HEK293 (cell line): ENCODE measurements around the gene MS4A18.

Source experiments
- SETDB1 ChIP-seq: IDR thresholded peaks from one replicate; pipeline ENCODE4 v1.6.1; 2017; ENCODE audit warnings: mild to moderate bottlenecking, low read length, moderate library complexity, mixed read lengths; ENCODE audit not compliant: insufficient read length
- TF ChIP-seq, protein P1 (sequence below): fragments of 450-650 bp; formaldehyde crosslinking; IDR thresholded peaks from 2 replicates; pipeline ENCODE4 v1.5.1; 2016; ENCODE audit warnings: missing biosample characterization, missing genetic modification characterization

GRCh38 chr11:60785806-60786361 is 61.4 kb downstream of the MS4A18 start:
- no peak for TF ChIP-seq SETDB1
- TF ChIP-seq, protein P1, sequence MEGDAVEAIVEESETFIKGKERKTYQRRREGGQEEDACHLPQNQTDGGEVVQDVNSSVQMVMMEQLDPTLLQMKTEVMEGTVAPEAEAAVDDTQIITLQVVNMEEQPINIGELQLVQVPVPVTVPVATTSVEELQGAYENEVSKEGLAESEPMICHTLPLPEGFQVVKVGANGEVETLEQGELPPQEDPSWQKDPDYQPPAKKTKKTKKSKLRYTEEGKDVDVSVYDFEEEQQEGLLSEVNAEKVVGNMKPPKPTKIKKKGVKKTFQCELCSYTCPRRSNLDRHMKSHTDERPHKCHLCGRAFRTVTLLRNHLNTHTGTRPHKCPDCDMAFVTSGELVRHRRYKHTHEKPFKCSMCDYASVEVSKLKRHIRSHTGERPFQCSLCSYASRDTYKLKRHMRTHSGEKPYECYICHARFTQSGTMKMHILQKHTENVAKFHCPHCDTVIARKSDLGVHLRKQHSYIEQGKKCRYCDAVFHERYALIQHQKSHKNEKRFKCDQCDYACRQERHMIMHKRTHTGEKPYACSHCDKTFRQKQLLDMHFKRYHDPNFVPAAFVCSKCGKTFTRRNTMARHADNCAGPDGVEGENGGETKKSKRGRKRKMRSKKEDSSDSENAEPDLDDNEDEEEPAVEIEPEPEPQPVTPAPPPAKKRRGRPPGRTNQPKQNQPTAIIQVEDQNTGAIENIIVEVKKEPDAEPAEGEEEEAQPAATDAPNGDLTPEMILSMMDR (tag by site-specific recombination), result no peak
